HepG2 (cell line): ENCODE data around the gene STRN3. TPM values are rescaled to one million over a fixed set of nuclear protein-coding genes. Genes with fewer than 3 reads are reported as not detected.

Source experiments
- CBX2 ChIP-seq, 2 experiments: fragments of 200-600 bp in 1 of 2; sonication (generic); formaldehyde crosslinking in 1 of 2; IDR thresholded peaks; 2 replicates each; pipeline versions ENCODE4 v1.7.0 to v1.8.1; 2018 to 2022; ENCODE audit warnings: low read depth in 2 of 2, low read length in 1 of 2, mild to moderate bottlenecking in 1 of 2, missing genetic modification reagents in 1 of 2
- CREM ChIP-seq, 2 experiments: sonication (generic) in 1 of 2; formaldehyde crosslinking in 1 of 2; IDR thresholded peaks; 2 replicates each; pipeline versions ENCODE4 v1.4.0 to v1.6.1; 2016 to 2020; ENCODE audit warnings: antibody characterized with exemption in 1 of 2, mild to moderate bottlenecking in 1 of 2, missing genetic modification reagents in 1 of 2
- GRHL1 ChIP-seq: sonication (generic); formaldehyde crosslinking; conservative IDR thresholded peaks from 2 replicates; pipeline ENCODE4 v1.8.0; 2022; ENCODE audit warnings: missing genetic modification reagents
- KLF15 ChIP-seq: sonication (generic); formaldehyde crosslinking; IDR thresholded peaks from 2 replicates; pipeline ENCODE4 v1.8.1; 2023; ENCODE audit warnings: borderline replicate concordance, mild to moderate bottlenecking, inconsistent platforms, missing genetic modification reagents, mixed read lengths
- MEIS2 ChIP-seq: sonication (generic); formaldehyde crosslinking; IDR thresholded peaks from 2 replicates; pipeline ENCODE4 v1.9.0; 2021; ENCODE audit warnings: mild to moderate bottlenecking, missing genetic modification reagents
- POLR2A ChIP-seq, 2 experiments: IDR thresholded peaks; 2 replicates each; pipeline ENCODE4 v1.6.1; 2011; ENCODE audit warnings: low read depth in 2 of 2, low read length in 2 of 2, mild to moderate bottlenecking in 1 of 2, moderate library complexity in 1 of 2; ENCODE audit not compliant: insufficient read depth in 1 of 2
- RAD51 ChIP-seq: fragments of 450-650 bp; IDR thresholded peaks from 2 replicates; pipeline ENCODE4 v1.6.1; 2016; ENCODE audit warnings: borderline replicate concordance
- REST ChIP-seq, 2 experiments: IDR thresholded peaks; 2 replicates each; pipeline ENCODE4 v1.6.1; 2011 to 2012; ENCODE audit warnings: low read length in 2 of 2, borderline replicate concordance in 1 of 2, low read depth in 1 of 2, mild to moderate bottlenecking in 1 of 2, moderate library complexity in 1 of 2
- RXRA ChIP-seq: sonication (generic); formaldehyde crosslinking; IDR thresholded peaks from 2 replicates; pipeline ENCODE4 v1.5.1; 2020; ENCODE audit warnings: missing genetic modification reagents
- SIX4 ChIP-seq: sonication (generic); formaldehyde crosslinking; IDR thresholded peaks from 2 replicates; pipeline ENCODE4 v1.4.0; 2020; ENCODE audit warnings: missing genetic modification reagents
- YEATS2 ChIP-seq: sonication (generic); formaldehyde crosslinking; IDR thresholded peaks from 2 replicates; pipeline ENCODE4 v1.4.0; 2020; ENCODE audit warnings: missing genetic modification reagents, borderline replicate concordance
- ZBTB46 ChIP-seq: sonication (generic); formaldehyde crosslinking; IDR thresholded peaks from 2 replicates; pipeline ENCODE4 v1.4.0; 2020; ENCODE audit warnings: mild to moderate bottlenecking, missing genetic modification reagents, borderline replicate concordance
- ZKSCAN5 ChIP-seq: sonication (generic); formaldehyde crosslinking; IDR thresholded peaks from 2 replicates; pipeline ENCODE4 v1.5.1; 2020; ENCODE audit warnings: mild to moderate bottlenecking, missing genetic modification reagents
- ZNF12 ChIP-seq: sonication (generic); formaldehyde crosslinking; IDR thresholded peaks from 2 replicates; pipeline ENCODE4 v1.5.0; 2020; ENCODE audit warnings: missing genetic modification reagents
- ZNF205 ChIP-seq: IDR thresholded peaks from 2 replicates; pipeline ENCODE4 v1.6.1; 2018; ENCODE audit warnings: missing biosample characterization, missing genetic modification reagents
- ZNF460 ChIP-seq: sonication (generic); formaldehyde crosslinking; IDR thresholded peaks from 2 replicates; pipeline ENCODE4 v1.5.1; 2020; ENCODE audit warnings: missing genetic modification reagents, mild to moderate bottlenecking, borderline replicate concordance
- polyA plus RNA-seq, 8 experiments: library from polyadenylated mRNA; depleted of rRNA in 3 of 8; stranded (reverse) in 7 of 8; unstranded in 1 of 8; fragments of >200 nt; fragmentation: Illumina TruSeq in 4 of 8; extraction: Trizol in 4 of 8; gene quantifications; 2 replicates each; pipeline versions ENCODE4 v1.2.1 to v1.2.3, GENCODE V29; 2011 to 2016; ENCODE audit warnings: low read depth in 4 of 8, missing spikeins in 1 of 8, mixed read lengths in 1 of 8; ENCODE audit not compliant: insufficient read depth in 1 of 8
- total RNA-seq, 5 experiments: library from RNA; depleted of rRNA; stranded (reverse); fragments of >200 nt; fragmentation: Illumina TruSeq; extraction: Trizol; gene quantifications; 2 replicates each; pipeline ENCODE4 v1.2.3, GENCODE V29; 2016; ENCODE audit warnings: low read depth in 1 of 5
- TF ChIP-seq, protein P1 (sequence below): sonication (generic); formaldehyde crosslinking; IDR thresholded peaks from 2 replicates; pipeline ENCODE4 v1.4.0; 2020; ENCODE audit warnings: mild to moderate bottlenecking, missing genetic modification reagents
- TF ChIP-seq, protein P2 (sequence below): sonication (generic); formaldehyde crosslinking; IDR thresholded peaks from 2 replicates; pipeline ENCODE4 v1.9.0; 2022; ENCODE audit warnings: missing genetic modification reagents, mild to moderate bottlenecking, borderline replicate concordance

Gene STRN3
- total and polyA plus RNA-seq, 2 of the 13 experiments (the other 11 are each of a cell fraction or from before 2014, with no cell fraction given), result 49.4 to 123 TPM

DNA sequence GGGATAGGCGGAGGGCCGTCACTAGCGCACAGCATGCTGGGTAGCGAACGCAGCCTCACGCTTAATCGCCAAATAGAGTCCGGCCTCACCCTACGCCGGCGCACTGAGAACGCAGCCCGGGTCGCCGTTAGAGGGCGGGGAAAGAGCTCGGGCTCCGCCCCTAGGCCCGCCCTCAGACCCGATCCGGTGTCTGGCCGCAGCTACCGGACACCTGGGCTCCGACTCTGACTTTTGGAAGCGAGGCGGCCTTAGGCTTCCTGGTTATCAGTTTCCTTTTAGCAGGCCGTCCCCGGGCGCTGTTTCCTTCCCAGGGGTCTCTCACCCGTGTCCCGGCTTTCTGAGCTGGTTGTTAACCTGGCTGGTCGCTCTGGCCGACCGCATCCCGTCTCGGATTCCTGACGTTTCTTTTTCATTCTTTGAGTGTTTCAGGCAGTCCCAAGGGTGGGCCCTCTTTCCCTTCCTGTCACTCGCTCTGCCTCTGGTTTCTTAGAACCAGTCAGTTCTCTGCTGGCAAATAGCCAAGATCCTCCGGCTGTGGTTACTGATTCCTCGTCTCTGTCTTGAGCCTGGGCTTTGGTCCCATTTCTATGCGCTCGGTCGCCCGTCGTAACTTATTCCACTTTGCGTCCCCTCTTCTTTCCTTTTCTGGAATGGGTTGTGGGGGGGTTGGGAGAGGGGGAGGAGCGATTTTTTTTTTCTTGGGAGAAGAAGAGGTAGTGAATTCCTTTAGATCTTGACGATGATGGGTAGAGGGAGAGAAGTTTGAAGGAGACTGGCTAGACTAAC, 464 bp upstream of the STRN3 start (continued):
- TF ChIP-seq REST (IDR thresholded peaks at IDR 0.05; ENCODE audit: borderline replicate concordance in 1 of 2, low read depth in 1 of 2, low read length in 2 of 2) (no peak), YEATS2 (CRISPR knock-in tag) (peak; percentile 85), CBX2 (IDR thresholded peaks at IDR 0.05; ENCODE audit: low read depth, low read length) (no peak), CBX2 (CRISPR knock-in tag; IDR thresholded peaks at IDR 0.05; ENCODE audit: low read depth) (0 out of 2 replicates have a peak, but pooled peaks have one; percentile 49), KLF15 (CRISPR knock-in tag) (no peak; the same call in 1 of the 2 replicates), RAD51 (no peak), GRHL1 (CRISPR knock-in tag) (no peak), ZKSCAN5 (CRISPR knock-in tag) (no peak), ZNF460 (CRISPR knock-in tag) (peak; percentile 62; the same call in 1 of the 2 replicates), RXRA (peak; percentile 67; the same call in 1 of the 2 replicates), ZNF12 (CRISPR knock-in tag) (peak; percentile 83; the same call in 1 of the 2 replicates), POLR2A (IDR thresholded peaks at IDR 0.05; ENCODE audit: insufficient read depth in 1 of 2, low read depth in 2 of 2, low read length in 2 of 2) (peak in 1 of 2 experiments; percentile 96; a peak in 2 of 4 replicates), ZBTB46 (no peak; the same call in 1 of the 2 replicates), SIX4 (CRISPR knock-in tag) (peak; percentile 43), ZNF205 (peak; percentile 83; the same call in 1 of the 2 replicates), MEIS2 (peak; percentile 19; the same call in 1 of the 2 replicates), CREM (IDR thresholded peaks at IDR 0.05) (peak; percentile 54; the same call in 1 of the 2 replicates), CREM (CRISPR knock-in tag; IDR thresholded peaks at IDR 0.05) (no peak; the same call in 1 of the 2 replicates)
- TF ChIP-seq, protein P1, sequence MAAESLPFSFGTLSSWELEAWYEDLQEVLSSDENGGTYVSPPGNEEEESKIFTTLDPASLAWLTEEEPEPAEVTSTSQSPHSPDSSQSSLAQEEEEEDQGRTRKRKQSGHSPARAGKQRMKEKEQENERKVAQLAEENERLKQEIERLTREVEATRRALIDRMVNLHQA (CRISPR knock-in tag), result no peak; the same call in 1 of the 2 replicates
- TF ChIP-seq, protein P2, sequence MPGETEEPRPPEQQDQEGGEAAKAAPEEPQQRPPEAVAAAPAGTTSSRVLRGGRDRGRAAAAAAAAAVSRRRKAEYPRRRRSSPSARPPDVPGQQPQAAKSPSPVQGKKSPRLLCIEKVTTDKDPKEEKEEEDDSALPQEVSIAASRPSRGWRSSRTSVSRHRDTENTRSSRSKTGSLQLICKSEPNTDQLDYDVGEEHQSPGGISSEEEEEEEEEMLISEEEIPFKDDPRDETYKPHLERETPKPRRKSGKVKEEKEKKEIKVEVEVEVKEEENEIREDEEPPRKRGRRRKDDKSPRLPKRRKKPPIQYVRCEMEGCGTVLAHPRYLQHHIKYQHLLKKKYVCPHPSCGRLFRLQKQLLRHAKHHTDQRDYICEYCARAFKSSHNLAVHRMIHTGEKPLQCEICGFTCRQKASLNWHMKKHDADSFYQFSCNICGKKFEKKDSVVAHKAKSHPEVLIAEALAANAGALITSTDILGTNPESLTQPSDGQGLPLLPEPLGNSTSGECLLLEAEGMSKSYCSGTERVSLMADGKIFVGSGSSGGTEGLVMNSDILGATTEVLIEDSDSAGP (CRISPR knock-in tag), result peak; percentile 74
